Body of pancreas (tissue), 4 donors: ENCODE measurements around the gene MICU1. TPM values are rescaled to one million over a fixed set of nuclear protein-coding genes. Genes with fewer than 3 reads are reported as not detected.

Experiments used
- ATAC-seq: fragments of 150-250 bp; one replicate; pipeline ENCODE4 v1.9.1; 2016
- DNase-seq, 4 donors: peaks; one replicate each; pipeline ENCODE4 v3.0.0-alpha.2; 2019
- H3K27ac ChIP-seq, 4 donors: fragments of 200-600 bp; sonication (generic); 1 replicate in 3 of 4; 2 replicates in 1 of 4; pipeline versions ENCODE4 v1.5.1 to v1.6.1; 2016 to 2019; ENCODE audit warnings: mild to moderate bottlenecking in 1 of 4, mixed read lengths in 1 of 4, moderate library complexity in 1 of 4
- H3K27me3 ChIP-seq, 2 donors: fragments of 200-600 bp; sonication (generic); one replicate each; pipeline ENCODE4 v1.6.0; 2016; ENCODE audit warnings: mild to moderate bottlenecking in 1 of 2
- H3K36me3 ChIP-seq, 2 donors: fragments of 200-600 bp; sonication (generic); replicated peaks in 1 of 2; 2 replicates each; pipeline ENCODE4 v1.5.1; 2016; ENCODE audit warnings: low read depth in 2 of 2; ENCODE audit not compliant: insufficient read depth in 1 of 2
- H3K4me1 ChIP-seq: fragments of 200-600 bp; sonication (generic); one replicate; pipeline ENCODE4 v1.6.0; 2016
- H3K4me3 ChIP-seq, 2 donors: fragments of 200-600 bp; sonication (generic); 1 replicate in 1 of 2; 2 replicates in 1 of 2; pipeline ENCODE4 v1.5.1; 2016 to 2019
- H3K9me3 ChIP-seq, 3 donors: fragments of 200-600 bp; sonication (generic); 1 replicate in 2 of 3; 2 replicates in 1 of 3; pipeline ENCODE4 v1.5.1; 2016
- POLR2A ChIP-seq, 3 donors: fragments of 450-650 bp; IDR thresholded peaks; one replicate each; pipeline ENCODE4 v1.6.1; 2016; ENCODE audit warnings: antibody characterized with exemption in 3 of 3, mild to moderate bottlenecking in 2 of 3
- WGBS, 2 donors: methylation state at CpG; one replicate each; pipeline ENCODE4 v1.1.5; 2017; 5-methylcytosine and 5-hydroxymethylcytosine counted together
- intact Hi-C: fragments of 100-400 bp; cut with DNase I; formaldehyde crosslinking; loops from one replicate; pipeline ENCODE4 v1.15.1; 2023
- total RNA-seq, 2 donors: library from RNA; depleted of rRNA; stranded (reverse); fragments of >200 nt; gene quantifications; one replicate each; pipeline ENCODE4 v1.1.0, GENCODE V29; 2016
- TF ChIP-seq, protein P1 (sequence below), 7 experiments: fragments of 450-650 bp in 4 of 7; fragments of 200-600 bp in 3 of 7; sonication (generic) in 3 of 7; IDR thresholded peaks; one replicate each; pipeline ENCODE4 v1.5.1; 2016 to 2019; ENCODE audit warnings: antibody characterized with exemption in 7 of 7

Gene MICU1
- total RNA-seq, 2 donors from 2014 or later, result 14.0 to 23.1 TPM

GRCh38 chr10:72567889-72568640, 57.8 kb downstream of the MICU1 start:
- TF ChIP-seq, protein P1, sequence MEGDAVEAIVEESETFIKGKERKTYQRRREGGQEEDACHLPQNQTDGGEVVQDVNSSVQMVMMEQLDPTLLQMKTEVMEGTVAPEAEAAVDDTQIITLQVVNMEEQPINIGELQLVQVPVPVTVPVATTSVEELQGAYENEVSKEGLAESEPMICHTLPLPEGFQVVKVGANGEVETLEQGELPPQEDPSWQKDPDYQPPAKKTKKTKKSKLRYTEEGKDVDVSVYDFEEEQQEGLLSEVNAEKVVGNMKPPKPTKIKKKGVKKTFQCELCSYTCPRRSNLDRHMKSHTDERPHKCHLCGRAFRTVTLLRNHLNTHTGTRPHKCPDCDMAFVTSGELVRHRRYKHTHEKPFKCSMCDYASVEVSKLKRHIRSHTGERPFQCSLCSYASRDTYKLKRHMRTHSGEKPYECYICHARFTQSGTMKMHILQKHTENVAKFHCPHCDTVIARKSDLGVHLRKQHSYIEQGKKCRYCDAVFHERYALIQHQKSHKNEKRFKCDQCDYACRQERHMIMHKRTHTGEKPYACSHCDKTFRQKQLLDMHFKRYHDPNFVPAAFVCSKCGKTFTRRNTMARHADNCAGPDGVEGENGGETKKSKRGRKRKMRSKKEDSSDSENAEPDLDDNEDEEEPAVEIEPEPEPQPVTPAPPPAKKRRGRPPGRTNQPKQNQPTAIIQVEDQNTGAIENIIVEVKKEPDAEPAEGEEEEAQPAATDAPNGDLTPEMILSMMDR (IDR thresholded peaks at IDR 0.05), result peak in 2 of 7 experiments; percentile 7 to 29
- TF ChIP-seq POLR2A (IDR thresholded peaks at IDR 0.05), result no peak
- Histone ChIP-seq H3K27me3 (no peaks in the 10 kb centered on the region), H3K27ac (no peak overlapping the region), H3K36me3 (no peaks in the 10 kb centered on the region), H3K9me3 (no peaks in the 10 kb centered on the region), H3K4me3 (no peak overlapping the region), H3K4me1 (no peaks in the 10 kb centered on the region)
- DNase-seq (no peak), ATAC-seq (no peak)
- WGBS, 2 donors, result 59 to 67% methylated on average over 4 of the region's 4 CpGs
- intact Hi-C loops, result no loop called here

DNA sequence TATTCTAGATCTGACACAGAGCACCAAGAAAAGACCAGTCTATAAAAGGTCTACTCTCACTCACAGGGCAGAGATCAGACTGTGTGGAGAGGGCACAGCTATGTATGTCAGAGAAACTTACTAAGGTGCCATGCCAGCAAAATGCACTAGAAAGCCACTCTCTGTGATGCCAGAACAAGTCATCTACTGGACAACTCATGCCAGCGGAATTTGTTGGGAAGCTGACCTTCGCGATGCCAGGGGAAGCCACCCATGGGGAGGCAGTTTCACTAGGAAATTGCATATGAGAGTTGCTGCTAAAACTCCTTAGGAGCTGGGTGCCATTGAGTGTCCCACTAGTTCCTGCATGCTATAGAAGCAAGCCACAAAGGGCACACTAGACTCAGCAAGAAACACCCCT, 58.5 kb downstream of the MICU1 start:
- Histone ChIP-seq H3K27me3 (no peaks in the 10 kb centered on the region), H3K9me3 (no peaks in the 10 kb centered on the region), H3K36me3 (no peaks in the 10 kb centered on the region), H3K4me1 (no peaks in the 10 kb centered on the region), H3K4me3 (no peak overlapping the region), H3K27ac (no peak overlapping the region)
- ATAC-seq (no peak), DNase-seq (no peak)
- WGBS, 2 donors, result 77 to 83% methylated on average over 3 of the region's 3 CpGs
- intact Hi-C loops, result no loop called here
- TF ChIP-seq, protein P1 (IDR thresholded peaks at IDR 0.05), result no peak
- TF ChIP-seq POLR2A (IDR thresholded peaks at IDR 0.05), result no peak

DNA sequence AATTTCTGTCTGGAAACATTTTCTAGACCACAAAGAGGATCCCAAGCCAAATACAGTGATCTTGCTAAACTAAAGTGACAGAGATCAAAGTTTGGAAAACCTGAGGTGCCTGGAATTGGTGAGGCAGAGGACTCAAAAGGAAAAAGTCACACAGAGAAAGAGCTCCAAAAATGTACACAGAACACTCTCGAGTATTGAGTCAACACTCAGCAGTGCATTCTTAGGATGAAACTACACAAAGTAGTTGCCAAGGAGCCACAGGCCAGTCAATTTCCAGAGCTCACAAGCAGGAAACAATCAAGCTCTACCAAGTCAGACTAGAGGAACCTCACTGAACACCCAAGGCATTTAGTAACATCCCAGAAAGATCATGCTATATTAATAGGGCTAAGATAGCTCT, 61.3 kb downstream of the MICU1 start:
- Histone ChIP-seq H3K27me3 (no peaks in the 10 kb centered on the region), H3K4me3 (no peak overlapping the region), H3K9me3 (no peaks in the 10 kb centered on the region), H3K27ac (no peak overlapping the region), H3K4me1 (no peaks in the 10 kb centered on the region), H3K36me3 (peaks cover 0 to 3% of the 10 kb centered on the region in 2 donors)
- 43 to 53% methylated on average over 1 of the region's 1 CpG for WGBS, 2 donors
- TF ChIP-seq, protein P1 (IDR thresholded peaks at IDR 0.05), result no peak
- TF ChIP-seq POLR2A (IDR thresholded peaks at IDR 0.05), result no peak
- no peak for DNase-seq
- ATAC-seq, result no peak
- intact Hi-C loops, result no loop called here

DNA sequence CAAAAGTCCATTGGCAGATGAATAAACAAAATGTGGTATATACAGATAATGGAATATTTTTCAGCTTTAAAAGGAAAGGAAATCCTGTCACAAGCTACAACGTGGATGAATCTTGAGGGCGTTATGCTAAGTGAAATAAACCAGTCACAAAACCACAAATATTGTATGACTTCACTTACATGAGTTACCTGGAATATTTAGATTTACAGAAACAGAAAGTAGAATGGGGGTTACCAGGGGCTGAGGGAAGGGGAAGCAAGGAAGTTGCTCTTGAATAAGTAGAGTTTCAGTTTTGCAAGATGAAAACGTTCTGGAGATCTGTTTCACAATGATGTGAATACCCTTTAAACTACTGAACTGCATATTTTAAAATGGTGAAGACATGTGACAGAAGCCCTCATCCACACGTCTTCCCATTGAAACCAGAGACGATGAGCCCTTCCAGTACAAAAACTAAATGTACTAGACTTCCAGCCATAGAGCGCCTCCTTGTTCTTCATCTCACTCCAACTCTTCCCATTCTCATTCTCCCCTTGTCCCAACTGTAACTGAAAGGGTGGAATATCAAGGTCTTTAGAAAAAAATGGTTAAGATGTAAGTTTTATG, 62.4 kb downstream of the MICU1 start:
- Histone ChIP-seq H3K36me3 (peaks cover 0 to 3% of the 10 kb centered on the region in 2 donors), H3K27ac (no peak overlapping the region), H3K4me3 (no peak overlapping the region), H3K4me1 (no peaks in the 10 kb centered on the region), H3K27me3 (no peaks in the 10 kb centered on the region), H3K9me3 (no peaks in the 10 kb centered on the region)
- TF ChIP-seq POLR2A (IDR thresholded peaks at IDR 0.05), result no peak
- TF ChIP-seq, protein P1 (IDR thresholded peaks at IDR 0.05), result no peak
- 61 to 78% methylated on average over 6 of the region's 6 CpGs for WGBS, 2 donors
- DNase-seq (no peak), ATAC-seq (no peak)
- intact Hi-C loops, result no loop called here
